Left ventricle myocardium superior (tissue), 1 donor: Measurements from ENCODE around the gene POU6F2. TPM values are rescaled to one million over a fixed set of nuclear protein-coding genes. Genes with fewer than 3 reads are reported as not detected.
"Not testable (repeated sequence)": the region's sequence is repeated elsewhere in the genome, so short reads cannot be mapped to it uniquely, and the experiment has no call there.

ENCODE experiments used
- ATAC-seq: fragments of 200-7000 bp; cut with Tn5 transposase; one replicate; pipeline ENCODE4 v1.9.1; 2020; ENCODE audit warnings: mild to moderate bottlenecking, moderate library complexity
- DNase-seq: peaks from one replicate; pipeline ENCODE4 v3.0.0-alpha.2; 2020
- intact Hi-C: fragments of 100-400 bp; cut with micrococcal nuclease; formaldehyde crosslinking; loops from one replicate; pipeline ENCODE4 v1.11.0; 2022
- total RNA-seq: library from RNA; stranded (reverse); fragmentation: NEBNext Ultra II Directional; extraction: Animal tissue kit (Norgen Biotek cat#: 25700); gene quantifications from one replicate; pipeline ENCODE4 v1.2.1, GENCODE V29; 2021
- donor health status: DM: no; HTN: yes; CAD: no; lungs with severe emphysema.

Gene POU6F2
- total RNA-seq, 1 donor from 2014 or later, result not detected

GRCh38 chr7:39313974-39314373 is 336.3 kb downstream of the POU6F2 start:
- ATAC-seq (no peak), DNase-seq (no peak)
- intact Hi-C loops, result no loop called here

DNA sequence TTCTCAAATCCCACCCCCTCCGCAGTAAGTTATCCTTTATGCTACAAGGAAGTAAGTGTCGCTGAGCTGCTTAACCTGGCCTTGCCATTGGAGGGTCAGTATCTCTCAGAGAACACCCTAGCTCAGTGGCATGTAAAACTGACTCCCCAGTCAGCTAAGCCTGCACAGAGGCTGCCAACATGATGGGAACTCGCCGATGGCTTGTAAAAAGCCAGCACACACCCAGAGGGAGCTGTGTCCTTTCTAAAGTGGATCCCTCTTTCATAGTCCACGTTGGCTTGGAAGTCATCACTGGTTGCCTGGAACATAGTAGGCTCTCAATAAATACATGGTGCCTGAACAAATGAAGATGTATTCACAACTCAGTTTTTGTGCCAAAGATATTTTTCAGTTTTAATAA is 339.4 kb downstream of the POU6F2 start:
- DNase-seq (no peak), ATAC-seq (no peak)
- intact Hi-C loops, result no loop called here

DNA sequence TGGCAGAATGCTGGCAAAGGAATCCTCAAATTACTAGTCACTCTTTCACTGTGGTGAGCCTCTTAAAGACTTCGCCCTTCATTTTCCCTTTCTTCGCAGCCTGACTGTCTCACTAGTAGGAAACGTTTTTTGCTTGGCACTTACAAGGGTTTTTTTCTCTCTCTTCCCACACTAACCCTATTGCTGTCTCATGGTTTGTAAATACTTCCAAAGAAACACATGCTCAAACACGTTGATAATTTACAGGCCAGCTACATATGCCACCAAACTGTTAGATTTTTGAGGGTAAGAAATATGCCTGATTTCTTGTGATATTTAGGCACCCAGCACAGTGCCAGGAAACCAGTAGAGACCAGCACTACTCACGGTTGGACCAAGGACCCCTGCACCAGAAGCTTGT is 340.2 kb downstream of the POU6F2 start:
- intact Hi-C loops, result no loop called here
- no peak for DNase-seq
- no peak for ATAC-seq

DNA sequence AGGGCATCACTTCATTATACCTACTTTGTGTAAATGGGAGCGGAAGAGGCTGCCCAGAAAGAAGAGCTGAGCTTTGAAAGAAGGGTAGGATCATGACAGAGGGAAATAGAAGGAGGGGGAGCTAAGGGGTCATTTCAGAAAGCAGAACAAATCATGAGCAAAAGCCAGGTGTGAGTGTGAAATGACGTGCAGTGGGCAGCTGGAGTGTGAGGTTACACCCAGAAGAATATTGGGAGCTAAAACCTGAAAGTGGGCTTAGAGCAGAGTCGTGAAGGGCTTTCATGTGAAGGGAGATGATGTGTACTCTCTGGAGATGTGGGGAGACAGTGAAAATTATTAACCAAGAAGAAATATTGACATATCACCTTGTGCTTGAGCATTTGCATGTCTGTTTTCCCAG is 343.5 kb downstream of the POU6F2 start:
- DNase-seq (no peak), ATAC-seq (no peak)

GRCh38 chr7:39321909-39322498 is 344.3 kb downstream of the POU6F2 start:
- ATAC-seq, result no peak
- DNase-seq, result no peak
- intact Hi-C loops, result no loop called here

More for the DNA sequence above, 343.5 kb downstream of the POU6F2 start:
- intact Hi-C loops, result no loop called here

GRCh38 chr7:39324139-39324760 is 346.5 kb downstream of the POU6F2 start:
- ATAC-seq, result no peak
- no peak for DNase-seq
- intact Hi-C loops, result no loop called here

GRCh38 chr7:39331607-39332006 is 353.9 kb downstream of the POU6F2 start:
- intact Hi-C loops, ATAC-seq: not testable (repeated sequence)
- peak; percentile 40 for DNase-seq

DNA sequence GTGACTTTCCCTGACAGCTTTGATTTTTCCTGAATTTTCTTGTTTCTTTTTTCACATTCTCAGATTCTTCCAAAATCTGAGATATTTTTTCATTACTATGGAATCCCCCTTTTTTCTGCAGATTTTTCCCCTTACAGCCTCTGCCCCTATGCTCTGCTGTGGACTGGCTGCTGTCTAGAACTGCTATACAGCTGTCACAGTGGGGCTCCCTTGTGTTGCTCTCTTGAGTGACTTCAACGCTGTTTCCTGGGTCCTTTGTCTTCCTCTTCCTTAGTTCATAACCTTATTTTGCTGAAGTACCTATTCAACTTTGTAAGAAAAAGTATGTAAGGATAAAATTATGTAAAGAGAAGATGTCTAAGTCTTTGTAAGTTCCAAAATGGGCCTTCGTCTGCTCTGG is 354.4 kb downstream of the POU6F2 start:
- intact Hi-C loops, result no loop called here
- no peak for ATAC-seq
- DNase-seq, result no peak

GRCh38 chr7:39333701-39334100 is 356.0 kb downstream of the POU6F2 start:
- DNase-seq, result no peak
- intact Hi-C loops, result no loop called here
- no peak for ATAC-seq

GRCh38 chr7:39336442-39336841 is 358.7 kb downstream of the POU6F2 start:
- ATAC-seq (no peak), DNase-seq (no peak)
- intact Hi-C loops, result no loop called here

GRCh38 chr7:39338716-39339115 is 361.0 kb downstream of the POU6F2 start:
- ATAC-seq, result no peak
- intact Hi-C loops, result no loop called here
- no peak for DNase-seq

- DNase-seq, result no peak
- ATAC-seq, result no peak
- intact Hi-C loops, result no loop called here
Measured at GRCh38 chr7:39339591-39339990, 361.9 kb downstream of the POU6F2 start.

GRCh38 chr7:39341083-39341482 is 363.4 kb downstream of the POU6F2 start:
- ATAC-seq, result peak; percentile 31
- intact Hi-C loops, result no loop called here

DNA sequence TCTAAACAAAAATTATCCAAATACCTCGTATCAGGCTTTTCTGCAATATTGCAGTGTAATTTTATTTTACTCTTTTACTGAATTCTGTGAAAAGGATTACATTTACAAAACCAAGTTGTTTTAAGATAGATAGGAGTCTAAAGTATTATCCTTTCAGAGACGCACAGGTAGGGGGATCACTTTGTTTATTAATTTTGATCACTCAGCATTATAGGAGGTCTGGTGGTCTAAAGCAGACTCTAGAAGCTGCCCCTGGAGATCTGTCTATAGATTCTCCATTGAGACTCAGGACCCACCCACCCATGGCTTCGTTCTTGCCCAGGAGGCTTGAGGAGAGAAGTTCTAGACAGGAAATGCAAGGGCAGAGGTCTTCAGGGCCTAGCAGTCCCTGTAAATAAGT is 365.1 kb downstream of the POU6F2 start:
- DNase-seq, result no peak
- intact Hi-C loops, result no loop called here
- ATAC-seq, result no peak

More at GRCh38 chr7:39341083-39341482, 363.4 kb downstream of the POU6F2 start:
- no peak for DNase-seq

- intact Hi-C loops, result no loop called here
- ATAC-seq (no peak), DNase-seq (no peak)
Measured at GRCh38 chr7:39349452-39350123, 371.9 kb downstream of the POU6F2 start.

DNA sequence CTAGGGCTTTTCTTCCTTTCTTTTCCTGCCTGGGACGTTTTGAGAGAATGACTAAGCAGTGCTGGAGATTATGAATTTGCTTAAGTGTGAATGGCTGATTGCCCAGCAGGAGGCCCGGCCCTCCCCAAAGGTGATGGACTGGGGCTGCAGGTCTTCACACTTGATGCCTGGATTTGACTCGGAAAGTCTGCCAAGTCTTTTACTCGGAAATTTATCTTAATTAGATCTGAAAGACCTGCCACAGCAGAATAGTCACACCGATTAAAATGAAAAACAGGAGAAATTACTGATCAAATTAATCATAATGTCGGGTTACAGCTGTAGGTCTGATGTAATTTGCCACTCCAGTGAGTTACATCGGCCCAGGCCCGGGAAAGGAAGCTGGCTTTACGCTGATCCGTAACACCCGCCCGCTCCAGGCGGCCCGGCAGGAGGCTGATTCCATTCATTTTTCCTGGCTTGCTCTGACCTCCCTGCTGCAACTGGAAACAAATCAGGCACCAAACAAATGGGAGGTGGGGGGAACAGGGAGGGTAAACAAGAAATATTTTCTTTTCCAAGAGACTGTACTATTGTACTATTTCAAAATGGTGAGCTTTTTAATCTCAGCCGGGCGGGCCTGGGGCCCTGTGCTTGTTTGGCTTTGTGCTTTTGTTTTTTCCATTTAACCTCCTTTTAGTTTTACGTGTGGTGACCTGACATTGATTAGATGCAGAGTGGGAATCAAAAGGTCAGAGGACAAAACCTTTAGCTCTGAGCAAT is 376.1 kb downstream of the POU6F2 start:
- intact Hi-C loops, result no loop called here
- ATAC-seq (peak; percentile 89), DNase-seq (peak; percentile 58)

DNA sequence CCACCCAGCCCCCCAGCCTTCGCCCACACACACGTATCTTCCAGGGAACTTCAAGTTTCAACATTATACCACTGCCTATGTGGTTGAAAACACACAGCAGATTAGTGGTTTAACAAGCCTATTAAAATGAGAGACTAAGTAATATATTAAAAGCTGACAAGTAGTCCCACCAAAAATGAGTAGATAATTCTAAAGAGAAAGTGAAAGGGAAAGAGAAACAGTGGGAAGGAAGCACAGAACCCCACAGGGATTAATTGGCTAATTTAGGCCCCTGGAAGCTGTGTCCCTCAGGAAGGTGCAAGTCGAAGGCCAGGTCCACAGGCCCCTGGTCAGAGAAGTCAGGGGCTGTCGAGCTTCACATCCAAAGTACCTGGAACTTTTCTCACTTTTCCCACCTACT is 378.0 kb downstream of the POU6F2 start:
- intact Hi-C loops, result no loop called here
- no peak for DNase-seq
- no peak for ATAC-seq

DNA sequence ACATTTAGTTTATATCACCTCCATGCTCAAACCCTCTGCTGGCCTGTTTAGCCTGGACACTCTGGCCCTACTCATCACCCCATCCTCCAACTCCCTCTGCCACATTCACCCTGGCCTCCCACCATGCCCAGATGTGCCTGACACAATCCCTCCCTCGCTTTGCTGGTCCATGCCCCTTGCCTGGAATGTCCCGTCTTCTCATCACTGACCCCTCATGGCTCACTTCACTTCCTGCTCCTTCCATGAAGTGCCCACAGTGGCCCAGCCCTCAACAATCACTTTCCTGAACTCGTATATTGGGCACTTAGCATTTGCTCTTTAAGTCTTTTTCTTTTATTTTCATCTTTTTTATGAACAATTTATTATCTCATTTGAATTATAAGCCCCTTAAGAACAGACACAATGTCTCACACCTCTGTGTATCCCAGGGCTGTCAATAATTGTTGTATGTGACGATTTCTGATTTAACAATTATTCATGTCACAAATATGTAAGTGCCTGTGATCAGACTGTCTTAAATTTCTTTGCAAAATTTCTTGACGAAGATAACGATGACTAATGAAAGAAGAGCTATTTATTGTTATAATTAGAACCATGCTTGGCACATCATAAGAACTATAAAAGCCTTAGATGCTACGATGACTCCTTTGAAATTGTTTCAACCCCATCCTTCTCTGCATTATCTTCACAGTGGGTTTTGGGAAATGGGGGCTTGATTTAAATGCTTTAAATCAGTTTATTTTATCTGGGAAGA is 378.6 kb downstream of the POU6F2 start:
- ATAC-seq (no peak), DNase-seq (no peak)
- intact Hi-C loops, result no loop called here

- intact Hi-C loops, result no loop called here
- DNase-seq (no peak), ATAC-seq (no peak)
Measured at GRCh38 chr7:39357648-39358047, 379.9 kb downstream of the POU6F2 start.
